Panc1 (cell line): ENCODE data around the gene ZP1. TPM values are rescaled to one million over a fixed set of nuclear protein-coding genes. Genes with fewer than 3 reads are reported as not detected.
"Not testable (repeated sequence)": the region's sequence is repeated elsewhere in the genome, so short reads cannot be mapped to it uniquely, and the experiment has no call there.

Experiments used
- ATAC-seq: fragments of 200-7000 bp; cut with Tn5 transposase; 2 replicates; pipeline ENCODE4 v1.9.1; 2020; ENCODE audit warnings: mild to moderate bottlenecking, moderate library complexity
- BruUV-seq: library from RNA; stranded (reverse); fragments of 400-500 nt; replicated peaks from 2 replicates; lab custom pipeline; 2021; lab: Mats Ljungman, UMichigan
- CTCF ChIA-PET: fragments of 300-600 bp; sonication (Branson Sonifier 250); formaldehyde crosslinking; loops from one replicate; lab custom pipeline; 2022; ENCODE audit warnings: antibody characterized with exemption; lab: Charles Lee
- POLR2A ChIA-PET: fragments of 300-600 bp; sonication (Branson Sonifier 250); formaldehyde crosslinking; loops from one replicate; lab custom pipeline; 2022; ENCODE audit warnings: antibody characterized with exemption; lab: Charles Lee
- DNase-seq: peaks from one replicate; pipeline ENCODE4 v3.0.0-alpha.2; 2010; ENCODE audit warnings: low read depth, low spot score
- H3K27ac ChIP-seq: 2 replicates; pipeline ENCODE4 v1.5.1; 2011; ENCODE audit warnings: mild to moderate bottlenecking, low read length, inconsistent platforms
- H3K27me3 ChIP-seq: fragments of 200-500 bp; sonication (Bioruptor generic); 2 replicates; pipeline ENCODE4 v1.6.0; 2014; ENCODE audit warnings: low read length, inconsistent platforms; ENCODE audit not compliant: control insufficient read depth, insufficient read depth
- H3K36me3 ChIP-seq: fragments of 200-500 bp; sonication (Bioruptor generic); 2 replicates; pipeline ENCODE4 v1.5.1; 2014; ENCODE audit warnings: inconsistent platforms, mild to moderate bottlenecking, low read length, moderate library complexity; ENCODE audit not compliant: control insufficient read depth, insufficient read depth
- H3K4me1 ChIP-seq: 2 replicates; pipeline ENCODE4 v1.5.1; 2011; ENCODE audit warnings: inconsistent platforms, mild to moderate bottlenecking, low read length, moderate library complexity; ENCODE audit not compliant: control insufficient read depth, insufficient read depth
- H3K4me3 ChIP-seq, 2 experiments: 2 replicates each; pipeline ENCODE4 v1.5.1; 2011 to 2012; ENCODE audit warnings: low read depth in 2 of 2, low read length in 2 of 2, mild to moderate bottlenecking in 2 of 2, inconsistent platforms in 1 of 2, moderate library complexity in 1 of 2
- H3K9me3 ChIP-seq: fragments of 200-500 bp; sonication (Bioruptor generic); 2 replicates; pipeline ENCODE4 v1.5.1; 2014; ENCODE audit warnings: low read depth, mild to moderate bottlenecking, inconsistent platforms, low read length, moderate library complexity; ENCODE audit not compliant: control insufficient read depth, insufficient read depth
- POLR2AphosphoS5 ChIP-seq: IDR thresholded peaks from 2 replicates; pipeline ENCODE4 v1.6.1; 2012; ENCODE audit warnings: mild to moderate bottlenecking, low read depth, low read length, moderate library complexity
- SIN3A ChIP-seq: IDR thresholded peaks from 2 replicates; pipeline ENCODE4 v1.6.1; 2012; ENCODE audit warnings: low read depth, mild to moderate bottlenecking, low read length, moderate library complexity, borderline replicate concordance; ENCODE audit not compliant: insufficient read depth
- TCF7L2 ChIP-seq: IDR thresholded peaks from 2 replicates; pipeline ENCODE4 v1.6.1; 2011; ENCODE audit warnings: mild to moderate bottlenecking, low read depth, low read length, inconsistent platforms
- in situ Hi-C: cut with HindIII; loops from 2 replicates; pipeline ENCODE4 v1.10.0; 2016; ENCODE audit warnings: low sequenced_read_pairs, low pct_unique_long_range_greater_than_20kb
- intact Hi-C: fragments of 100-400 bp; cut with micrococcal nuclease; formaldehyde crosslinking; loops from one replicate; pipeline ENCODE4 v1.10.0; 2022; ENCODE audit not compliant: unreplicated experiment
- total RNA-seq: library from RNA; stranded (reverse); gene quantifications from one replicate; pipeline ENCODE4 v1.2.1, GENCODE V29; 2021; ENCODE audit not compliant: unreplicated experiment
- TF ChIP-seq, protein P1 (sequence below): fragments of 450-650 bp; IDR thresholded peaks from 2 replicates; pipeline ENCODE4 v1.5.1; 2017; ENCODE audit warnings: mild to moderate bottlenecking
- TF ChIP-seq, protein P2 (sequence below), 2 experiments: IDR thresholded peaks; 2 replicates each; pipeline ENCODE4 v1.6.1; 2011 to 2012; ENCODE audit warnings: low read depth in 2 of 2, control low read depth in 1 of 2, low read length in 1 of 2, mild to moderate bottlenecking in 1 of 2, moderate library complexity in 1 of 2; ENCODE audit not compliant: insufficient read depth in 1 of 2

Gene ZP1
- total RNA-seq, 1 experiment from 2014 or later = not detected

DNA sequence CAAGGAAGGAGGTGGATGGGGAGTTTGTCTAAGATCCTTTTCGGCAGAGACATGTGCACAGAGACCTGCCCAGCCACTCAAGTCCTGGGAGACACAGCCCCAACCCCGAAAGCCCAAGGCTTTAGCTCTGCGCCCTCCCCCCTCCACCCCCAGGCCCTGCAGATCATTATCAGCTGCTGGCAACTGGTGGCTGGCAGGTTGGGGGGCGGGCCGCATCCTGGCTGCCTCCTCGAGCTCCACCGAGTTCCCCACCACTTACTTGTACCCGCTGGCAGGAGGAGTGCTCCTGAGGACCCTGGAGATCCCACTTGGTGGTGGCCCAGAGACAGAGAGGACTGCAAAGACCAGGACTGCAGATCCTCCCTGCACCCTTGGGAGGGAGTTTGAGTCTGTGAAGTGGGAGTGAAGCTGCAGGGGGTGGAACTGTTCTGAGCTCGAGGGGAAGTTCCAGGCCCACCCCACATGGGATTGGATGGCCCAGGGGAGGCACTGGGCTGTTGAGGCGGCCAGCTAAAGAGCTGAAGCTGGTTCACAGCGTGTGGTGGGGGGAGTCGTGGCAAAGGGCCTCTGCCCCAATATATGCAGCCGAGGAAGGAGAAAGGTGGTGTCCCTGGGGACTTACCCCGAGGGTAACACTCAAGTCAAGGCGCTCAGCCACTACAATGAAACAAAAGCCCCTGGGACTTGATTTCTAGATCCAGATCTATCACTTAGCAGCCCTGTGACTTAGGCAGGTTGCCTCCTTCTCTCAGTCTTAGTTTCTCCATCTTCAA lies 45.3 kb upstream of the ZP1 start:
- Histone ChIP-seq H3K27me3 (no peaks in the 10 kb centered on the region), H3K36me3 (no peaks in the 10 kb centered on the region), H3K27ac (no peak overlapping the region), H3K4me1 (no peaks in the 10 kb centered on the region), H3K9me3 (no peaks in the 10 kb centered on the region), H3K4me3 (no peak overlapping the region)
- intact Hi-C loops (loop anchor here (5.0 kb wide), 1 partner anchor 45 kb away; no protein-coding TSS in a partner anchor), in situ Hi-C loops (no loop called here)
- ATAC-seq (no peak), DNase-seq (no peak)
- ChIA-PET POLR2A (no interaction called here), CTCF (no interaction called here)
- no TSS peak for BruUV-seq
- TF ChIP-seq SIN3A = no peak
- TF ChIP-seq, protein P1, sequence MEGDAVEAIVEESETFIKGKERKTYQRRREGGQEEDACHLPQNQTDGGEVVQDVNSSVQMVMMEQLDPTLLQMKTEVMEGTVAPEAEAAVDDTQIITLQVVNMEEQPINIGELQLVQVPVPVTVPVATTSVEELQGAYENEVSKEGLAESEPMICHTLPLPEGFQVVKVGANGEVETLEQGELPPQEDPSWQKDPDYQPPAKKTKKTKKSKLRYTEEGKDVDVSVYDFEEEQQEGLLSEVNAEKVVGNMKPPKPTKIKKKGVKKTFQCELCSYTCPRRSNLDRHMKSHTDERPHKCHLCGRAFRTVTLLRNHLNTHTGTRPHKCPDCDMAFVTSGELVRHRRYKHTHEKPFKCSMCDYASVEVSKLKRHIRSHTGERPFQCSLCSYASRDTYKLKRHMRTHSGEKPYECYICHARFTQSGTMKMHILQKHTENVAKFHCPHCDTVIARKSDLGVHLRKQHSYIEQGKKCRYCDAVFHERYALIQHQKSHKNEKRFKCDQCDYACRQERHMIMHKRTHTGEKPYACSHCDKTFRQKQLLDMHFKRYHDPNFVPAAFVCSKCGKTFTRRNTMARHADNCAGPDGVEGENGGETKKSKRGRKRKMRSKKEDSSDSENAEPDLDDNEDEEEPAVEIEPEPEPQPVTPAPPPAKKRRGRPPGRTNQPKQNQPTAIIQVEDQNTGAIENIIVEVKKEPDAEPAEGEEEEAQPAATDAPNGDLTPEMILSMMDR = no peak
- no peak for TF ChIP-seq POLR2AphosphoS5
- no peak for TF ChIP-seq TCF7L2
- TF ChIP-seq, protein P2, sequence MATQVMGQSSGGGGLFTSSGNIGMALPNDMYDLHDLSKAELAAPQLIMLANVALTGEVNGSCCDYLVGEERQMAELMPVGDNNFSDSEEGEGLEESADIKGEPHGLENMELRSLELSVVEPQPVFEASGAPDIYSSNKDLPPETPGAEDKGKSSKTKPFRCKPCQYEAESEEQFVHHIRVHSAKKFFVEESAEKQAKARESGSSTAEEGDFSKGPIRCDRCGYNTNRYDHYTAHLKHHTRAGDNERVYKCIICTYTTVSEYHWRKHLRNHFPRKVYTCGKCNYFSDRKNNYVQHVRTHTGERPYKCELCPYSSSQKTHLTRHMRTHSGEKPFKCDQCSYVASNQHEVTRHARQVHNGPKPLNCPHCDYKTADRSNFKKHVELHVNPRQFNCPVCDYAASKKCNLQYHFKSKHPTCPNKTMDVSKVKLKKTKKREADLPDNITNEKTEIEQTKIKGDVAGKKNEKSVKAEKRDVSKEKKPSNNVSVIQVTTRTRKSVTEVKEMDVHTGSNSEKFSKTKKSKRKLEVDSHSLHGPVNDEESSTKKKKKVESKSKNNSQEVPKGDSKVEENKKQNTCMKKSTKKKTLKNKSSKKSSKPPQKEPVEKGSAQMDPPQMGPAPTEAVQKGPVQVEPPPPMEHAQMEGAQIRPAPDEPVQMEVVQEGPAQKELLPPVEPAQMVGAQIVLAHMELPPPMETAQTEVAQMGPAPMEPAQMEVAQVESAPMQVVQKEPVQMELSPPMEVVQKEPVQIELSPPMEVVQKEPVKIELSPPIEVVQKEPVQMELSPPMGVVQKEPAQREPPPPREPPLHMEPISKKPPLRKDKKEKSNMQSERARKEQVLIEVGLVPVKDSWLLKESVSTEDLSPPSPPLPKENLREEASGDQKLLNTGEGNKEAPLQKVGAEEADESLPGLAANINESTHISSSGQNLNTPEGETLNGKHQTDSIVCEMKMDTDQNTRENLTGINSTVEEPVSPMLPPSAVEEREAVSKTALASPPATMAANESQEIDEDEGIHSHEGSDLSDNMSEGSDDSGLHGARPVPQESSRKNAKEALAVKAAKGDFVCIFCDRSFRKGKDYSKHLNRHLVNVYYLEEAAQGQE (IDR thresholded peaks at IDR 0.05; ENCODE audit: insufficient read depth in 1 of 2, low read depth in 2 of 2, low read length in 1 of 2) = no peak

DNA sequence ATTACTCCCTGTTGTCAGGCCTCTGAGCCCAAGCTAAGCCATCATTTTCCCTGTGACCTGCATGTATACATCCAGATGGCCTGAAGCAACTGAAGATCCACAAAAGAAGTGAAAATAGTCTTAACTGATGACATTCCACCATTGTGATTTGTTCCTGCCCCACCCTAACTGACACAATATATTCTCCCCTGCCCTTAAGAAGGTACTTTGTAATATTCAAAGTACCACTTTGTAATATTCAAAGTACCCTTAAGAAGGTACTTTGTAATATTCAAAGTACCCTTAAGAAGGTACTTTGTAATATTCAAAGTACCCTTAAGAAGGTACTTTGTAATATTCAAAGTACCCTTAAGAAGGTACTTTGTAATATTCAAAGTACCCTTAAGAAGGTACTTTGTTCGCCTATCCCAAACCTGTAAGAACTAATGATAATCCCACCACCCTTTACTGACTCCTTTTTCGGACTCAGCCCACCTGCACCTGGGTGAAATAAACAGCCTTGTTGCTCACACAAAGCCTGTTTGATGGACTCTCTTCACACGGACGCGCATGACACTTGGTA lies 43.5 kb upstream of the ZP1 start:
- H3K27ac ChIP-seq, CTCF ChIA-PET: not testable (repeated sequence)

DNA sequence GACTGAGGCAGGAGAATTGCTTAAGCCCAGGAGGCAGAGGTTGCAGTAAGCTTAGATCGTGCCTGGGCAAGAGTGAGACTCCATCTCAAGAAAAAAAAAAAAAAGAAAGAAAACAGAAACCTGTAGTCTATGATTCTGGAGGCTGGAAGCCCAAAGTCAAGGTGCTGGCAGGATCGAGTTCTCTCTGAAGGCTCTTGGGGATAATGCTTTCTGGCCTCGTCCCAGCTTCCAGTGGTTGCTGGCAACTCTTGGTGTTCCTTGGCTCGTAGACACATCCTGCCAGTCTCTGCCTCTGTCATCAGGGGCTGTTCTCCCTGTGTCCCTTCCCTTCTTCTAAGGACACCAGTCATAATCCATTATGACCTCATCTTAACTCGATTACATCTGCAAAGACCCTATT lies 42.2 kb upstream of the ZP1 start:
- ATAC-seq = no peak
- no peaks in the 10 kb centered on the region for H3K9me3 ChIP-seq
- no peaks in the 10 kb centered on the region for H3K4me1 ChIP-seq
- ChIA-PET CTCF (no interaction called here), POLR2A (no interaction called here)
- in situ Hi-C loops = no loop called here
- DNase-seq = no peak
- intact Hi-C loops = no loop called here
- H3K27me3 ChIP-seq = no peaks in the 10 kb centered on the region
- no peaks in the 10 kb centered on the region for H3K36me3 ChIP-seq
- no peak overlapping the region for H3K27ac ChIP-seq
- TF ChIP-seq POLR2AphosphoS5 (no peak), TCF7L2 (no peak), SIN3A (no peak)
- TF ChIP-seq, protein P1 = no peak
- BruUV-seq = no TSS peak
- no peak overlapping the region for H3K4me3 ChIP-seq

More for the DNA sequence above, 43.5 kb upstream of the ZP1 start:
- ATAC-seq, H3K4me1 ChIP-seq, DNase-seq, H3K36me3 ChIP-seq, H3K27me3 ChIP-seq, in situ Hi-C loops, H3K9me3 ChIP-seq, H3K4me3 ChIP-seq, BruUV-seq, POLR2A ChIA-PET: not testable (repeated sequence)
- intact Hi-C loops = loop anchor here (5.0 kb wide), 1 partner anchor 47 kb away; no protein-coding TSS in a partner anchor
